Peyer's patch (tissue), 4 donors: ENCODE results near the gene IVNS1ABP. TPM values are rescaled to one million over a fixed set of nuclear protein-coding genes. Genes with fewer than 3 reads are reported as not detected.

ENCODE experiments used
- DNase-seq, 3 donors: peaks; one replicate each; pipeline ENCODE4 v3.0.0-alpha.2; 2017 to 2019
- H3K27ac ChIP-seq, 4 donors: fragments of 200-600 bp; sonication (generic); one replicate each; pipeline ENCODE4 v1.5.1; 2016 to 2019
- H3K27me3 ChIP-seq, 2 donors: fragments of 200-600 bp; sonication (generic); one replicate each; pipeline ENCODE4 v1.5.1; 2019
- H3K36me3 ChIP-seq, 3 donors: fragments of 200-600 bp; sonication (generic); one replicate each; pipeline ENCODE4 v1.5.1; 2016 to 2019
- H3K4me1 ChIP-seq, 4 donors: fragments of 200-600 bp; sonication (generic); one replicate each; pipeline ENCODE4 v1.5.1; 2016 to 2019
- H3K4me3 ChIP-seq, 4 donors: fragments of 200-600 bp; sonication (generic); 1 replicate in 3 of 4; 2 replicates in 1 of 4; pipeline ENCODE4 v1.5.1; 2016 to 2019; ENCODE audit warnings: mild to moderate bottlenecking in 1 of 4
- H3K9me3 ChIP-seq, 4 donors: fragments of 200-600 bp; sonication (generic); one replicate each; pipeline ENCODE4 v1.5.1; 2016 to 2019; ENCODE audit warnings: mild to moderate bottlenecking in 1 of 4
- CTCF ChIP-seq, 6 experiments: fragments of 450-650 bp in 4 of 6; fragments of 200-600 bp in 2 of 6; sonication (generic) in 1 of 6; IDR thresholded peaks; one replicate each; pipeline ENCODE4 v1.5.1; 2017 to 2019; ENCODE audit warnings: antibody characterized with exemption in 6 of 6, mild to moderate bottlenecking in 3 of 6, moderate library complexity in 1 of 6
- POLR2A ChIP-seq, 2 donors: fragments of 450-650 bp; IDR thresholded peaks; one replicate each; pipeline ENCODE4 v1.5.1; 2017; ENCODE audit warnings: antibody characterized with exemption in 2 of 2, mild to moderate bottlenecking in 2 of 2, moderate library complexity in 2 of 2
- total RNA-seq, 4 donors: library from RNA; depleted of rRNA; stranded (reverse); fragments of >200 nt; gene quantifications; one replicate each; pipeline ENCODE4 v1.1.0, GENCODE V29; 2016

The IVNS1ABP gene
- total RNA-seq, 4 donors from 2014 or later = 84.8 to 248 (median 104) TPM

GRCh38 chr1:185312361-185313138, 4.5 kb downstream of the IVNS1ABP start:
- no peak overlapping the region for H3K27ac ChIP-seq
- no peaks in the 10 kb centered on the region for H3K9me3 ChIP-seq
- peaks cover 0 to 43% (median 10%) of the 10 kb centered on the region in 4 donors for H3K4me1 ChIP-seq
- no peaks in the 10 kb centered on the region for H3K27me3 ChIP-seq
- TF ChIP-seq CTCF (IDR thresholded peaks at IDR 0.05) = no peak
- no peak for TF ChIP-seq POLR2A (IDR thresholded peaks at IDR 0.05)
- H3K4me3 ChIP-seq = no peak overlapping the region
- H3K36me3 ChIP-seq = peaks cover 0 to 36% (median 0%) of the 10 kb centered on the region in 3 donors
- DNase-seq = no peak

DNA sequence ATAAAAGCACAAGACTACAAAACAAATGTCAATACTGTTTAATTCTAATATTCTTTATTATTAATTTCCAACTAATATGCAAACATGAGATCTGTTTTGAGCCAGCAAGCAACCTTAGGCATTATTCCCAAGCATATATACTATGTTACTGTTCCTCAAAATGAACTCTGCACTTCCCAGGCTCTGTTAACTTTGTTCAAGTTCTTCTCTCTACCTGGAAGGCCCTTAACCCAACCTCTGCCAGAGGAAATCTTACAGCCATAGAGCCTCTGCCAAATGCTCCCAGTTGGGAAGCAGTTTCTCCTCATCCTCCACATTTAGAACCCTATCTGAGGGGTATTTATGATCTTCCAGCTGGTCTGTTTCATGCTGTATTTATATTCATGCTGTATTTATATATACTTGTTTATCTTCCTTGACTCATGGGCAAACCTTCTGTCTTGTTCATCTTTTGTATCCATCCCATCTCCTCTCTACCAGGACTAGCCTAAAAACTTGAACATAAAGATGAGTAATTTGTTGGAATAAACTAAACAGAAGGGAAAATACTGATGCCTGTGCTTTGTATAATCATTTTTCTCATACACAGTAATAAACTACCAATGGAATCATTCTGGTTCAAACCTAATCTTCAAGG, 5.3 kb downstream of the IVNS1ABP start:
- DNase-seq = no peak
- H3K27ac ChIP-seq = no peak overlapping the region

GRCh38 chr1:185309566-185309965, 7.5 kb downstream of the IVNS1ABP start:
- Histone ChIP-seq H3K36me3 (peaks cover 0 to 66% (median 0%) of the 10 kb centered on the region in 3 donors), H3K4me1 (peaks cover 0 to 36% (median 10%) of the 10 kb centered on the region in 4 donors), H3K27ac (no peak overlapping the region), H3K4me3 (no peak overlapping the region), H3K27me3 (no peaks in the 10 kb centered on the region), H3K9me3 (no peaks in the 10 kb centered on the region)
- TF ChIP-seq POLR2A (IDR thresholded peaks at IDR 0.05) = no peak
- no peak for TF ChIP-seq CTCF (IDR thresholded peaks at IDR 0.05)
- no peak for DNase-seq

More for the DNA sequence above, 5.3 kb downstream of the IVNS1ABP start:
- TF ChIP-seq CTCF (IDR thresholded peaks at IDR 0.05) (no peak), POLR2A (IDR thresholded peaks at IDR 0.05) (no peak)
- Histone ChIP-seq H3K4me1 (peaks cover 0 to 43% (median 10%) of the 10 kb centered on the region in 4 donors), H3K9me3 (no peaks in the 10 kb centered on the region), H3K4me3 (no peak overlapping the region), H3K36me3 (peaks cover 0 to 45% (median 0%) of the 10 kb centered on the region in 3 donors), H3K27me3 (no peaks in the 10 kb centered on the region)

- Histone ChIP-seq H3K27me3 (no peaks in the 10 kb centered on the region), H3K4me3 (no peak overlapping the region), H3K27ac (no peak overlapping the region), H3K9me3 (no peaks in the 10 kb centered on the region), H3K36me3 (peaks cover 0 to 81% (median 0%) of the 10 kb centered on the region in 3 donors), H3K4me1 (peaks cover 0 to 23% (median 8%) of the 10 kb centered on the region in 4 donors)
- no peak for TF ChIP-seq CTCF (IDR thresholded peaks at IDR 0.05)
- DNase-seq = no peak
Measured at GRCh38 chr1:185308126-185308525, 8.9 kb downstream of the IVNS1ABP start.

DNA sequence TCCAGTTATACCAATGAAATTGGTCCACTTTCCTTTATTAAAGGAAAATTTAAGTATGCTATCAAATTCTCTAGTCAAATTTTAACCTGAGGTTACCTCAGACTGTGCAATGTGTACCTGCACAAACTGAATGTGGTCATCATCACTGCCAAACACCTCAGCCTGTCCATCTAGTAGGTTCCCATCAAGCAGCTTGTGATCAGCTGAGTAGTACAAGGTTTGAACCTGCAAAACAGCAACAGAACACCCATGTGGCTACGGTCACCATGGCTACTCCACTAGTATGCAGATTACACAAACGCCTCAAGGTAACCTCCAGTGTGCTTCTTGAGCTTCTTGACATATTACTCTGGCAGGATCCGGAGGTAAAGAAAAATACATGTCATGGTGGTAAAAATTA, 11.6 kb downstream of the IVNS1ABP start:
- TF ChIP-seq CTCF (IDR thresholded peaks at IDR 0.05) = no peak
- TF ChIP-seq POLR2A (IDR thresholded peaks at IDR 0.05) = no peak
- Histone ChIP-seq H3K4me1 (no peaks in the 10 kb centered on the region), H3K4me3 (no peak overlapping the region), H3K9me3 (no peaks in the 10 kb centered on the region), H3K27me3 (no peaks in the 10 kb centered on the region), H3K27ac (no peak overlapping the region), H3K36me3 (peaks cover 0 to 97% (median 0%) of the 10 kb centered on the region in 3 donors)
- no peak for DNase-seq
